ENCODE data around the gene CXCL13.
A peak's percentile ranks its signal among the peaks of the same experiment; 100 is the strongest.

Gene CXCL13

GRCh38 chr4:77591532-77591931, 14.1 kb upstream of the CXCL13 start:
- H3K27ac ChIP-seq, result no peak overlapping the region
- no peak for TF ChIP-seq CTCF (conservative IDR thresholded peaks at IDR 0.05)

GRCh38 chr4:77593101-77593500, 12.5 kb upstream of the CXCL13 start:
- TF ChIP-seq CTCF (conservative IDR thresholded peaks at IDR 0.05), result no peak

GRCh38 chr4:77593993-77594392, 11.6 kb upstream of the CXCL13 start:
- TF ChIP-seq CTCF (conservative IDR thresholded peaks at IDR 0.05), result no peak
- no peak overlapping the region for H3K27ac ChIP-seq

More at GRCh38 chr4:77593101-77593500, 12.5 kb upstream of the CXCL13 start:
- no peak overlapping the region for H3K27ac ChIP-seq

GRCh38 chr4:77595364-77595973, 10.2 kb upstream of the CXCL13 start:
- no peak for TF ChIP-seq CTCF (conservative IDR thresholded peaks at IDR 0.05)
- H3K27ac ChIP-seq, result no peak overlapping the region

- TF ChIP-seq CTCF (conservative IDR thresholded peaks at IDR 0.05), result peak; percentile 77
- no peak overlapping the region for H3K27ac ChIP-seq
Measured at GRCh38 chr4:77599378-77599777, 6.2 kb upstream of the CXCL13 start.

- TF ChIP-seq CTCF (conservative IDR thresholded peaks at IDR 0.05), result peak; percentile 97
- no peak overlapping the region for H3K27ac ChIP-seq
Measured at GRCh38 chr4:77600521-77601451, 4.8 kb upstream of the CXCL13 start.

GRCh38 chr4:77601614-77602187, 3.9 kb upstream of the CXCL13 start:
- no peak overlapping the region for H3K27ac ChIP-seq
- TF ChIP-seq CTCF (conservative IDR thresholded peaks at IDR 0.05), result no peak

Measured in VCaP (cell line).